KMS-11 (cell line): ENCODE results near the gene SFT2D3.

Experiments
- H2AFZ ChIP-seq: fragments of 200-600 bp; sonication (generic); 2 replicates; pipeline ENCODE4 v1.6.1; 2016; ENCODE audit warnings: antibody characterized with exemption, mixed run types, low read depth
- H3K27ac ChIP-seq: fragments of 200-600 bp; sonication (generic); 2 replicates; pipeline ENCODE4 v1.6.1; 2016; ENCODE audit warnings: mild to moderate bottlenecking, mixed run types
- H3K27me3 ChIP-seq: fragments of 200-600 bp; sonication (generic); 2 replicates; pipeline ENCODE4 v1.6.1; 2017; ENCODE audit warnings: mild to moderate bottlenecking, low read depth, mixed run types, moderate library complexity; ENCODE audit not compliant: insufficient read depth
- H3K36me3 ChIP-seq: fragments of 200-600 bp; sonication (generic); 2 replicates; pipeline ENCODE4 v1.6.1; 2017; ENCODE audit warnings: mild to moderate bottlenecking, mixed run types; ENCODE audit not compliant: insufficient read depth
- H3K4me1 ChIP-seq: fragments of 200-600 bp; sonication (generic); 2 replicates; pipeline ENCODE4 v1.6.1; 2016; ENCODE audit warnings: mild to moderate bottlenecking, low read depth, mixed run types; ENCODE audit not compliant: poor library complexity, severe bottlenecking
- H3K4me2 ChIP-seq: fragments of 200-600 bp; sonication (generic); 2 replicates; pipeline ENCODE4 v1.7.0; 2016; ENCODE audit warnings: mild to moderate bottlenecking, mixed run types
- H3K4me3 ChIP-seq: fragments of 200-600 bp; sonication (generic); IDR thresholded peaks from 2 replicates; pipeline ENCODE4 v1.6.1; 2017; ENCODE audit warnings: low read depth, low read length, mixed read lengths; ENCODE audit not compliant: insufficient read depth
- H3K79me2 ChIP-seq: fragments of 200-600 bp; sonication (generic); 2 replicates; pipeline ENCODE4 v1.6.1; 2016; ENCODE audit warnings: low read depth, mixed run types; ENCODE audit not compliant: insufficient read depth
- H3K9ac ChIP-seq: fragments of 200-600 bp; sonication (generic); 2 replicates; pipeline ENCODE4 v1.6.1; 2016; ENCODE audit warnings: mild to moderate bottlenecking, mixed run types
- H4K20me1 ChIP-seq: fragments of 200-600 bp; sonication (generic); 2 replicates; pipeline ENCODE4 v1.6.1; 2016; ENCODE audit warnings: mild to moderate bottlenecking, mixed run types; ENCODE audit not compliant: insufficient read depth
- TF ChIP-seq, protein P1 (sequence below): fragments of 200-600 bp; sonication (generic); conservative IDR thresholded peaks from 2 replicates; pipeline ENCODE4 v1.6.1; 2017; ENCODE audit warnings: low read depth, mild to moderate bottlenecking, antibody characterized with exemption, low read length, moderate library complexity, mixed read lengths

The SFT2D3 gene

GRCh38 chr2:127683056-127683455, 18.2 kb upstream of the SFT2D3 start:
- Histone ChIP-seq H3K4me1 (no peaks in the 10 kb centered on the region), H3K4me3 (no peak overlapping the region), H2AFZ (no peak overlapping the region), H3K27me3 (no peaks in the 10 kb centered on the region), H4K20me1 (no peaks in the 10 kb centered on the region), H3K4me2 (no peak overlapping the region), H3K27ac (no peak overlapping the region), H3K9ac (no peak overlapping the region), H3K79me2 (no peaks in the 10 kb centered on the region), H3K36me3 (no peaks in the 10 kb centered on the region)
- TF ChIP-seq, protein P1, sequence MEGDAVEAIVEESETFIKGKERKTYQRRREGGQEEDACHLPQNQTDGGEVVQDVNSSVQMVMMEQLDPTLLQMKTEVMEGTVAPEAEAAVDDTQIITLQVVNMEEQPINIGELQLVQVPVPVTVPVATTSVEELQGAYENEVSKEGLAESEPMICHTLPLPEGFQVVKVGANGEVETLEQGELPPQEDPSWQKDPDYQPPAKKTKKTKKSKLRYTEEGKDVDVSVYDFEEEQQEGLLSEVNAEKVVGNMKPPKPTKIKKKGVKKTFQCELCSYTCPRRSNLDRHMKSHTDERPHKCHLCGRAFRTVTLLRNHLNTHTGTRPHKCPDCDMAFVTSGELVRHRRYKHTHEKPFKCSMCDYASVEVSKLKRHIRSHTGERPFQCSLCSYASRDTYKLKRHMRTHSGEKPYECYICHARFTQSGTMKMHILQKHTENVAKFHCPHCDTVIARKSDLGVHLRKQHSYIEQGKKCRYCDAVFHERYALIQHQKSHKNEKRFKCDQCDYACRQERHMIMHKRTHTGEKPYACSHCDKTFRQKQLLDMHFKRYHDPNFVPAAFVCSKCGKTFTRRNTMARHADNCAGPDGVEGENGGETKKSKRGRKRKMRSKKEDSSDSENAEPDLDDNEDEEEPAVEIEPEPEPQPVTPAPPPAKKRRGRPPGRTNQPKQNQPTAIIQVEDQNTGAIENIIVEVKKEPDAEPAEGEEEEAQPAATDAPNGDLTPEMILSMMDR = no peak

DNA sequence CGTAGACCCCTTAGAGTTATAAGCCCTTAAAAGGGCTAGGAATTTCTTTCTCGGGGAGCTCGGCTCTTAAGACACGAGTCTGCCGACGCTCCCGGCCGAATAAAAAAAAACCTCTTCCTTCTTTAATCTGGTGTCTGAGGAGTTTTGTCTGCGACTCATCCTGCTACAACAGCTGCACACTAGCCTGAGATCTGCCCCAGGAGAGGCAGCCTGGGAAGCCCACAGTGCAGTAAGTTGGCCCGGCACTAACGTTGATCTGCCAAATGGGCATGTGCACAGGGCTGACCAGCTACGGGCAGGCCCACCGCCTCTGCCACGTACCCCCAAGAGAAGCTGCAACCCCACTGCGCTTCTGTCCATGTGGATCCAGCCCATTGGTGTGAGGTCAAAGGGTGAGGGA, 17.5 kb upstream of the SFT2D3 start:
- Histone ChIP-seq H3K79me2 (no peaks in the 10 kb centered on the region), H4K20me1 (no peaks in the 10 kb centered on the region), H3K4me2 (no peak overlapping the region), H3K4me1 (no peaks in the 10 kb centered on the region), H2AFZ (no peak overlapping the region), H3K4me3 (no peak overlapping the region), H3K9ac (no peak overlapping the region), H3K36me3 (no peaks in the 10 kb centered on the region), H3K27ac (no peak overlapping the region), H3K27me3 (no peaks in the 10 kb centered on the region)
- TF ChIP-seq, protein P1 = no peak

DNA sequence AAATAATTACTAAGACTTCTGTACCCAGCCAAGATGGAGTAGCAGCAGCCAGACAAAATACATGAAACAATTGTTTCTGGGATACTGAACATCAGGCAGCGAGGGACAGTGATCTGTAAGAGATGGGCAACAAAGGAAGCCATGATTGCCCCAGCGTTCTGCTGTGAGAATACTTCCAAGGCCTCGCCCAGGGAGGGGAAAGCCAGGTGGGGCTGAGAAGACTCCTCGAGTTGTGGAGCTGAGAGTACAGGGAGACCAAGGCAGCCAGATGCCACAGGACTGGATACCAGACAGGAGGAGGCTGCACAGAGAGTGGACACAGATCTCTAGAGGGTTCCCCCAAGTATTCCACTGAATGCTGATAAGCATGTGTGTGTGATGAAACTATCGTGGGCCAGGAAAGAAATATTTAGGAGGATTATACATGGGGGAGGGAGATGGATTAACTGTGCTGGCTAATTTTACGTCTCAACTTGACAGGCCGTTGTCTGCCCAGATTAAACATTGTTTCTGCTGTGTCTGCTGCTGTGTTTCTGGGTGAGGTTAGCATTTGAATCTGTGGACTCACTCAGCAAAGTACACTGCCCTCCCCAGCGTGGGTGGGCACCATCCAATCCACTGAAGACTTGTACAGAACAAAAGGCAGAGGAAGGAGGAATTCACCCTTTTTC, 15.8 kb upstream of the SFT2D3 start:
- no peak overlapping the region for H2AFZ ChIP-seq
- no peak overlapping the region for H3K4me2 ChIP-seq
- H4K20me1 ChIP-seq = no peaks in the 10 kb centered on the region
- no peak overlapping the region for H3K4me3 ChIP-seq
- TF ChIP-seq, protein P1 = no peak
- no peak overlapping the region for H3K27ac ChIP-seq
- H3K27me3 ChIP-seq = no peaks in the 10 kb centered on the region
- H3K36me3 ChIP-seq = no peaks in the 10 kb centered on the region
- H3K79me2 ChIP-seq = no peaks in the 10 kb centered on the region
- no peak overlapping the region for H3K9ac ChIP-seq
- H3K4me1 ChIP-seq = no peaks in the 10 kb centered on the region

- TF ChIP-seq, protein P1 = no peak
- H3K27ac ChIP-seq = no peak overlapping the region
- H3K4me2 ChIP-seq = no peak overlapping the region
- no peaks in the 10 kb centered on the region for H3K4me1 ChIP-seq
- H3K36me3 ChIP-seq = no peaks in the 10 kb centered on the region
- no peaks in the 10 kb centered on the region for H4K20me1 ChIP-seq
- H2AFZ ChIP-seq = no peak overlapping the region
- no peak overlapping the region for H3K9ac ChIP-seq
- no peaks in the 10 kb centered on the region for H3K79me2 ChIP-seq
- H3K27me3 ChIP-seq = no peaks in the 10 kb centered on the region
- H3K4me3 ChIP-seq = no peak overlapping the region
Measured at GRCh38 chr2:127688405-127688804, 12.9 kb upstream of the SFT2D3 start.
